Left lung (tissue), 10 donors: ENCODE data around the gene ETV2. TPM values are rescaled to one million over a fixed set of nuclear protein-coding genes. Genes with fewer than 3 reads are reported as not detected.

Source experiments
- ATAC-seq: fragments of 200-7000 bp; cut with Tn5 transposase; one replicate; pipeline ENCODE4 v1.9.1; 2020; ENCODE audit warnings: moderate library complexity
- DNase-seq, 4 donors: peaks; one replicate each; pipeline ENCODE4 v3.0.0-alpha.2; 2013 to 2020
- H3K27ac ChIP-seq, 2 donors: fragments of 200-600 bp; sonication (generic) in 1 of 2; one replicate each; pipeline versions ENCODE4 v1.5.0 to v1.8.0; 2020 to 2021
- H3K27me3 ChIP-seq, 2 donors: fragments of 200-600 bp; sonication (generic) in 1 of 2; one replicate each; pipeline versions ENCODE4 v1.5.0 to v1.8.0; 2020 to 2021
- H3K36me3 ChIP-seq, 2 donors: fragments of 200-600 bp; sonication (generic) in 1 of 2; one replicate each; pipeline versions ENCODE4 v1.5.0 to v1.8.0; 2020 to 2021
- H3K4me1 ChIP-seq, 2 donors: fragments of 200-600 bp; one replicate each; pipeline ENCODE4 v1.8.0; 2021
- H3K4me3 ChIP-seq, 2 donors: fragments of 200-600 bp; sonication (generic) in 1 of 2; one replicate each; pipeline versions ENCODE4 v1.5.0 to v1.8.0; 2020 to 2021; ENCODE audit warnings: mild to moderate bottlenecking in 1 of 2
- H3K9me3 ChIP-seq, 2 donors: fragments of 200-600 bp; sonication (generic) in 1 of 2; one replicate each; pipeline versions ENCODE4 v1.5.0 to v1.8.0; 2020 to 2021
- CTCF ChIP-seq, 2 donors: fragments of 200-600 bp; sonication (generic) in 1 of 2; IDR thresholded peaks; one replicate each; pipeline versions ENCODE4 v1.5.0 to v1.8.0; 2021; ENCODE audit warnings: antibody characterized with exemption in 2 of 2
- intact Hi-C, 2 donors: fragments of 100-400 bp; cut with DNase I; formaldehyde crosslinking; loops; one replicate each; pipeline versions ENCODE4 v1.11.2 to v1.14.2; 2022
- polyA plus RNA-seq, 6 donors: library from polyadenylated mRNA; unstranded; fragments of 120-200 nt; gene quantifications; one replicate each; pipeline ENCODE4 v1.2.1, GENCODE V29; 2013; ENCODE audit not compliant: insufficient read length in 6 of 6
- total RNA-seq, 2 donors: library from RNA; stranded (reverse); fragmentation: NEBNext Ultra II Directional; extraction: Animal tissue kit (Norgen Biotek cat#: 25700); gene quantifications; one replicate each; pipeline ENCODE4 v1.2.1, GENCODE V29; 2021
- donor health status: DM: no; HTN: yes; CAD: no.
- donor health status: DM: no; HTN: no; CAD: no.

Gene ETV2
- total and polyA plus RNA-seq, 8 donors: 0.79 to 3.5 (median 2.1) TPM

GRCh38 chr19:35693422-35693821 is 51.9 kb downstream of the ETV2 start:
- intact Hi-C loops: no loop called here

GRCh38 chr19:35693835-35694599 is 52.5 kb downstream of the ETV2 start:
- no peaks in the 10 kb centered on the region for H3K9me3 ChIP-seq
- peak; percentile 94 to 96 for TF ChIP-seq CTCF (IDR thresholded peaks at IDR 0.05)
- intact Hi-C loops: no loop called here
- peaks cover 0 to 7% of the 10 kb centered on the region in 2 donors for H3K27me3 ChIP-seq
- peak; percentile 100 for ATAC-seq
- no peaks in the 10 kb centered on the region for H3K4me1 ChIP-seq
- H3K36me3 ChIP-seq: no peaks in the 10 kb centered on the region
- H3K27ac ChIP-seq: peak overlapping the region in 1 of 2 donors; percentile 23
- no peak overlapping the region for H3K4me3 ChIP-seq
- DNase-seq: peak; percentile 67 to 89 (median 87)

More at GRCh38 chr19:35693422-35693821, 51.9 kb downstream of the ETV2 start:
- DNase-seq (no peak), ATAC-seq (no peak)
- H3K4me1 ChIP-seq: no peaks in the 10 kb centered on the region
- no peak overlapping the region for H3K27ac ChIP-seq
- H3K36me3 ChIP-seq: no peaks in the 10 kb centered on the region
- H3K4me3 ChIP-seq: no peak overlapping the region
- TF ChIP-seq CTCF (IDR thresholded peaks at IDR 0.05): no peak
- no peaks in the 10 kb centered on the region for H3K9me3 ChIP-seq
- peaks cover 0 to 7% of the 10 kb centered on the region in 2 donors for H3K27me3 ChIP-seq

Other genes with a start within 250 kb of the ETV2 start
- 10 to 100 TPM in 1 of 2 donors, under 1 TPM in 1; 0.85 to 26.6 TPM for gene FFAR2, start 193.5 kb upstream of the ETV2 start, total RNA-seq
- gene FFAR2, start 193.5 kb upstream of the ETV2 start, polyA plus RNA-seq: under 1 TPM in 5 of 6 donors, not detected in 1; 0.18 to 0.79 (median 0.34) TPM
- not detected for gene KRTDAP, start 151.3 kb upstream of the ETV2 start, total RNA-seq
- 1 to 10 TPM in 5 of 6 donors, under 1 TPM in 1; 0.98 to 2.2 (median 1.8) TPM for gene KRTDAP, start 151.3 kb upstream of the ETV2 start, polyA plus RNA-seq
- gene DMKN, start 128.1 kb upstream of the ETV2 start, total RNA-seq: 100 to 1,000 TPM; 104 to 136 TPM
- 100 to 1,000 TPM in 5 of 6 donors, 10 to 100 TPM in 1; 92.5 to 140 (median 111) TPM for gene DMKN, start 128.1 kb upstream of the ETV2 start, polyA plus RNA-seq
- under 1 TPM in 1 of 2 donors, not detected in 1; 0.20 TPM for gene SBSN, start 113.4 kb upstream of the ETV2 start, total RNA-seq
- gene SBSN, start 113.4 kb upstream of the ETV2 start, polyA plus RNA-seq: under 1 TPM in 2 of 6 donors, not detected in 4; 0.09 to 0.11 TPM
- gene GAPDHS, start 108.3 kb upstream of the ETV2 start, total RNA-seq: not detected
- gene GAPDHS, start 108.3 kb upstream of the ETV2 start, polyA plus RNA-seq: not detected
- gene TMEM147, start 96.1 kb upstream of the ETV2 start, total RNA-seq: 100 to 1,000 TPM in 1 of 2 donors, 10 to 100 TPM in 1; 98.3 to 112 TPM
- 10 to 100 TPM; 52.7 to 62.3 (median 55.2) TPM for gene TMEM147, start 96.1 kb upstream of the ETV2 start, polyA plus RNA-seq
- not detected for gene ATP4A, start 78.1 kb upstream of the ETV2 start, total RNA-seq
- not detected for gene ATP4A, start 78.1 kb upstream of the ETV2 start, polyA plus RNA-seq
- not detected for gene PMIS2, start 55.6 kb upstream of the ETV2 start, total RNA-seq
- not detected for gene PMIS2, start 55.6 kb upstream of the ETV2 start, polyA plus RNA-seq
- gene HAUS5, start 29.0 kb upstream of the ETV2 start, total RNA-seq: 10 to 100 TPM; 12.1 to 12.7 TPM
- 10 to 100 TPM; 22.5 to 32.7 (median 26.7) TPM for gene HAUS5, start 29.0 kb upstream of the ETV2 start, polyA plus RNA-seq
- gene RBM42, start 12.7 kb upstream of the ETV2 start, total RNA-seq: 10 to 100 TPM; 57.8 to 64.1 TPM
- 10 to 100 TPM; 48.4 to 67.0 (median 61.3) TPM for gene RBM42, start 12.7 kb upstream of the ETV2 start, polyA plus RNA-seq
- gene COX6B1, start 6.6 kb downstream of the ETV2 start, total RNA-seq: 100 to 1,000 TPM; 291 to 295 TPM
- 100 to 1,000 TPM; 199 to 261 (median 234) TPM for gene COX6B1, start 6.6 kb downstream of the ETV2 start, polyA plus RNA-seq
- not detected for gene UPK1A, start 24.8 kb downstream of the ETV2 start, total RNA-seq
- under 1 TPM in 4 of 6 donors, not detected in 2; 0.18 to 0.48 (median 0.30) TPM for gene UPK1A, start 24.8 kb downstream of the ETV2 start, polyA plus RNA-seq
- gene ZBTB32, start 62.8 kb downstream of the ETV2 start, total RNA-seq: under 1 TPM; 0.15 to 0.31 TPM
- under 1 TPM; 0.32 to 0.94 (median 0.50) TPM for gene ZBTB32, start 62.8 kb downstream of the ETV2 start, polyA plus RNA-seq
- 10 to 100 TPM; 29.4 to 39.1 TPM for gene KMT2B, start 76.3 kb downstream of the ETV2 start, total RNA-seq
- gene KMT2B, start 76.3 kb downstream of the ETV2 start, polyA plus RNA-seq: 10 to 100 TPM; 27.9 to 38.0 (median 33.9) TPM
- 10 to 100 TPM; 14.1 to 25.8 TPM for gene IGFLR1, start 100.7 kb downstream of the ETV2 start, total RNA-seq
- gene IGFLR1, start 100.7 kb downstream of the ETV2 start, polyA plus RNA-seq: 1 to 10 TPM; 2.0 to 6.1 (median 5.1) TPM
- gene U2AF1L4, start 103.7 kb downstream of the ETV2 start, total RNA-seq: 10 to 100 TPM; 15.2 to 16.6 TPM
- 10 to 100 TPM; 16.0 to 20.5 (median 17.7) TPM for gene U2AF1L4, start 103.7 kb downstream of the ETV2 start, polyA plus RNA-seq
- 10 to 100 TPM; 59.6 to 90.3 TPM for gene PSENEN, start 103.9 kb downstream of the ETV2 start, total RNA-seq
- gene PSENEN, start 103.9 kb downstream of the ETV2 start, polyA plus RNA-seq: 10 to 100 TPM; 39.6 to 59.7 (median 46.9) TPM
- 1 to 10 TPM; 6.6 to 9.9 TPM for gene LIN37, start 106.8 kb downstream of the ETV2 start, total RNA-seq
- 10 to 100 TPM; 11.0 to 14.5 (median 12.7) TPM for gene LIN37, start 106.8 kb downstream of the ETV2 start, polyA plus RNA-seq
- 10 to 100 TPM; 38.3 to 39.7 TPM for gene HSPB6, start 115.3 kb downstream of the ETV2 start, total RNA-seq
- 10 to 100 TPM; 51.8 to 91.7 (median 71.3) TPM for gene HSPB6, start 115.3 kb downstream of the ETV2 start, polyA plus RNA-seq
- gene PROSER3, start 116.4 kb downstream of the ETV2 start, total RNA-seq: 10 to 100 TPM; 21.8 to 22.2 TPM
- 10 to 100 TPM; 19.0 to 21.4 (median 20.8) TPM for gene PROSER3, start 116.4 kb downstream of the ETV2 start, polyA plus RNA-seq
- gene ARHGAP33, start 133.8 kb downstream of the ETV2 start, total RNA-seq: 10 to 100 TPM; 11.4 to 11.9 TPM
- gene ARHGAP33, start 133.8 kb downstream of the ETV2 start, polyA plus RNA-seq: 10 to 100 TPM; 23.7 to 35.6 (median 29.4) TPM
- gene PRODH2, start 171.1 kb downstream of the ETV2 start, total RNA-seq: not detected
- under 1 TPM in 3 of 6 donors, not detected in 3; 0.15 to 0.31 (median 0.16) TPM for gene PRODH2, start 171.1 kb downstream of the ETV2 start, polyA plus RNA-seq
- under 1 TPM in 1 of 2 donors, not detected in 1; 0.08 TPM for gene NPHS1, start 210.8 kb downstream of the ETV2 start, total RNA-seq
- gene NPHS1, start 210.8 kb downstream of the ETV2 start, polyA plus RNA-seq: 1 to 10 TPM in 3 of 6 donors, under 1 TPM in 3; 0.45 to 2.0 (median 1.0) TPM
- under 1 TPM in 1 of 2 donors, not detected in 1; 0.08 TPM for gene KIRREL2, start 215.2 kb downstream of the ETV2 start, total RNA-seq
- gene KIRREL2, start 215.2 kb downstream of the ETV2 start, polyA plus RNA-seq: 1 to 10 TPM in 5 of 6 donors, under 1 TPM in 1; 0.76 to 3.5 (median 2.4) TPM
- gene APLP1, start 226.8 kb downstream of the ETV2 start, total RNA-seq: 1 to 10 TPM; 3.0 to 8.6 TPM
- 10 to 100 TPM in 1 of 6 donors, 1 to 10 TPM in 5; 8.0 to 11.0 (median 9.3) TPM for gene APLP1, start 226.8 kb downstream of the ETV2 start, polyA plus RNA-seq